ENCODE results near the gene CAMKK2.

The CAMKK2 gene

GRCh38 chr12:121278169-121279070, 18.1 kb downstream of the CAMKK2 start:
- TF ChIP-seq CTCF (IDR thresholded peaks at IDR 0.05; ENCODE audit: low read depth, low read length) (no peak), EZH2phosphoT487 (IDR thresholded peaks at IDR 0.05; ENCODE audit: low read depth) (no peak)
- H3K9me3 ChIP-seq (ENCODE audit: insufficient read depth, low read length): no peaks in the 10 kb centered on the region
- no peak overlapping the region for H3K4me2 ChIP-seq (ENCODE audit: low read length)
- no peak overlapping the region for H3K9ac ChIP-seq (ENCODE audit: low read length)
- H3K79me2 ChIP-seq (ENCODE audit: low read length): no peaks in the 10 kb centered on the region
- H3K4me1 ChIP-seq (ENCODE audit: low read length): no peaks in the 10 kb centered on the region
- no peak overlapping the region for H3K27ac ChIP-seq (ENCODE audit: low read length)
- H3K36me3 ChIP-seq (replicated peaks; ENCODE audit: low read depth, low read length): no peaks in the 10 kb centered on the region
- no peak overlapping the region for H3K4me3 ChIP-seq (ENCODE audit: low read length)
- H4K20me1 ChIP-seq (ENCODE audit: insufficient read depth, low read length): no peaks in the 10 kb centered on the region
- no peaks in the 10 kb centered on the region for H3K27me3 ChIP-seq (ENCODE audit: low read depth, low read length)
- H2AFZ ChIP-seq (ENCODE audit: low read depth, low read length): no peak overlapping the region

GRCh38 chr12:121277374-121277759, 19.1 kb downstream of the CAMKK2 start:
- no peak overlapping the region for H3K9ac ChIP-seq (ENCODE audit: low read length)
- no peaks in the 10 kb centered on the region for H3K79me2 ChIP-seq (ENCODE audit: low read length)
- H2AFZ ChIP-seq (ENCODE audit: low read depth, low read length): no peak overlapping the region
- H3K4me3 ChIP-seq (ENCODE audit: low read length): no peak overlapping the region
- H4K20me1 ChIP-seq (ENCODE audit: insufficient read depth, low read length): no peaks in the 10 kb centered on the region
- H3K4me2 ChIP-seq (ENCODE audit: low read length): no peak overlapping the region
- no peaks in the 10 kb centered on the region for H3K27me3 ChIP-seq (ENCODE audit: low read depth, low read length)
- no peaks in the 10 kb centered on the region for H3K9me3 ChIP-seq (ENCODE audit: insufficient read depth, low read length)
- no peaks in the 10 kb centered on the region for H3K36me3 ChIP-seq (replicated peaks; ENCODE audit: low read depth, low read length)
- no peak overlapping the region for H3K27ac ChIP-seq (ENCODE audit: low read length)
- H3K4me1 ChIP-seq (ENCODE audit: low read length): no peaks in the 10 kb centered on the region
- TF ChIP-seq EZH2phosphoT487 (IDR thresholded peaks at IDR 0.05; ENCODE audit: low read depth) (no peak), CTCF (IDR thresholded peaks at IDR 0.05; ENCODE audit: low read depth, low read length) (no peak)

GRCh38 chr12:121274036-121274763, 22.3 kb downstream of the CAMKK2 start:
- H3K27ac ChIP-seq (ENCODE audit: low read length): no peak overlapping the region
- H3K36me3 ChIP-seq (replicated peaks; ENCODE audit: low read depth, low read length): peaks cover 8% of the 10 kb centered on the region
- no peaks in the 10 kb centered on the region for H3K27me3 ChIP-seq (ENCODE audit: low read depth, low read length)
- H3K4me2 ChIP-seq (ENCODE audit: low read length): no peak overlapping the region
- H3K4me1 ChIP-seq (ENCODE audit: low read length): no peaks in the 10 kb centered on the region
- no peaks in the 10 kb centered on the region for H4K20me1 ChIP-seq (ENCODE audit: insufficient read depth, low read length)
- H3K9me3 ChIP-seq (ENCODE audit: insufficient read depth, low read length): no peaks in the 10 kb centered on the region
- no peak overlapping the region for H3K9ac ChIP-seq (ENCODE audit: low read length)
- no peaks in the 10 kb centered on the region for H3K79me2 ChIP-seq (ENCODE audit: low read length)
- no peak overlapping the region for H2AFZ ChIP-seq (ENCODE audit: low read depth, low read length)
- no peak for TF ChIP-seq CTCF (IDR thresholded peaks at IDR 0.05; ENCODE audit: low read depth, low read length)
- no peak overlapping the region for H3K4me3 ChIP-seq (ENCODE audit: low read length)

GRCh38 chr12:121273364-121273896, 23.1 kb downstream of the CAMKK2 start:
- Histone ChIP-seq H3K27ac (ENCODE audit: low read length) (no peak overlapping the region), H3K79me2 (ENCODE audit: low read length) (no peaks in the 10 kb centered on the region), H3K9me3 (ENCODE audit: insufficient read depth, low read length) (no peaks in the 10 kb centered on the region), H3K4me3 (ENCODE audit: low read length) (no peak overlapping the region), H3K9ac (ENCODE audit: low read length) (no peak overlapping the region), H2AFZ (ENCODE audit: low read depth, low read length) (no peak overlapping the region), H3K36me3 (replicated peaks; ENCODE audit: low read depth, low read length) (peaks cover 12% of the 10 kb centered on the region), H3K4me1 (ENCODE audit: low read length) (no peaks in the 10 kb centered on the region), H3K27me3 (ENCODE audit: low read depth, low read length) (no peaks in the 10 kb centered on the region), H3K4me2 (ENCODE audit: low read length) (no peak overlapping the region), H4K20me1 (ENCODE audit: insufficient read depth, low read length) (no peaks in the 10 kb centered on the region)
- TF ChIP-seq CTCF (IDR thresholded peaks at IDR 0.05; ENCODE audit: low read depth, low read length): no peak
- TF ChIP-seq EZH2phosphoT487 (IDR thresholded peaks at IDR 0.05; ENCODE audit: low read depth): no peak

Measured in OCI-LY3 (cell line).